GM23248 (cell line): ENCODE results near the gene ADAM33.

Experiments used
- EZH2 ChIP-seq: fragments of 200-600 bp; sonication (generic); IDR thresholded peaks from 2 replicates; pipeline ENCODE4 v1.6.1; 2018; ENCODE audit warnings: antibody characterized with exemption, mild to moderate bottlenecking; ENCODE audit not compliant: insufficient read depth, poor library complexity, severe bottlenecking
- EZH2phosphoT487 ChIP-seq: fragments of 200-600 bp; sonication (generic); IDR thresholded peaks from 2 replicates; pipeline ENCODE4 v1.6.1; 2018; ENCODE audit warnings: antibody characterized with exemption, moderate library complexity, mild to moderate bottlenecking, low read depth; ENCODE audit not compliant: insufficient read depth

GRCh38 chr20:3672547-3673171 lies 9.2 kb downstream of the ADAM33 start:
- no peak for TF ChIP-seq EZH2phosphoT487
- no peak for TF ChIP-seq EZH2
